Suprapubic skin (tissue), 4 donors: ENCODE results near the gene CCDC57. TPM values are rescaled to one million over a fixed set of nuclear protein-coding genes. Genes with fewer than 3 reads are reported as not detected.

ENCODE experiments used
- DNase-seq, 2 donors: peaks; one replicate each; pipeline ENCODE4 v3.0.0-alpha.2; 2019; ENCODE audit warnings: low spot score in 2 of 2
- H3K27ac ChIP-seq: fragments of 200-600 bp; sonication (generic); one replicate; pipeline ENCODE4 v1.5.1; 2019
- H3K27me3 ChIP-seq: fragments of 200-600 bp; sonication (generic); one replicate; pipeline ENCODE4 v1.5.1; 2019
- H3K36me3 ChIP-seq: fragments of 200-600 bp; sonication (generic); one replicate; pipeline ENCODE4 v1.5.1; 2019
- H3K4me1 ChIP-seq: fragments of 200-600 bp; sonication (generic); one replicate; pipeline ENCODE4 v1.5.1; 2019
- H3K4me3 ChIP-seq: fragments of 200-600 bp; sonication (generic); one replicate; pipeline ENCODE4 v1.5.1; 2019; ENCODE audit warnings: mild to moderate bottlenecking
- H3K9me3 ChIP-seq: fragments of 200-600 bp; sonication (generic); one replicate; pipeline ENCODE4 v1.5.1; 2019
- CTCF ChIP-seq, 2 donors: fragments of 200-600 bp in 1 of 2; fragments of 450-650 bp in 1 of 2; sonication (generic) in 1 of 2; IDR thresholded peaks; one replicate each; pipeline ENCODE4 v1.5.1; 2016 to 2019; ENCODE audit warnings: antibody characterized with exemption in 2 of 2, mild to moderate bottlenecking in 1 of 2, moderate library complexity in 1 of 2
- EP300 ChIP-seq: sonication (generic); formaldehyde crosslinking; IDR thresholded peaks from one replicate; pipeline ENCODE4 v1.6.1; 2017; ENCODE audit warnings: antibody characterized with exemption
- POLR2A ChIP-seq, 2 donors: fragments of 450-650 bp; IDR thresholded peaks; one replicate each; pipeline ENCODE4 v1.6.1; 2017; ENCODE audit warnings: antibody characterized with exemption in 2 of 2, mild to moderate bottlenecking in 2 of 2, moderate library complexity in 2 of 2
- POLR2AphosphoS5 ChIP-seq, 3 donors: sonication (generic); formaldehyde crosslinking; IDR thresholded peaks; one replicate each; pipeline ENCODE4 v1.6.1; 2017; ENCODE audit warnings: antibody characterized with exemption in 3 of 3
- WGBS: methylation state at CpG from one replicate; pipeline ENCODE4 v1.1.5; 2018; 5-methylcytosine and 5-hydroxymethylcytosine counted together
- total RNA-seq, 4 donors: library from RNA; depleted of rRNA; stranded (reverse); fragments of >200 nt; gene quantifications; one replicate each; pipeline ENCODE4 v1.1.0, GENCODE V29; 2016

Gene CCDC57
- total RNA-seq, 4 donors from 2014 or later = 16.1 to 29.8 (median 20.3) TPM

GRCh38 chr17:82092094-82092586 is 120.5 kb downstream of the CCDC57 start:
- TF ChIP-seq CTCF (IDR thresholded peaks at IDR 0.05) = no peak
- H3K9me3 ChIP-seq = no peaks in the 10 kb centered on the region
- no peak overlapping the region for H3K4me3 ChIP-seq
- peaks cover 19% of the 10 kb centered on the region for H3K4me1 ChIP-seq
- H3K36me3 ChIP-seq = peaks cover 92% of the 10 kb centered on the region
- 91% methylated on average over 17 of the region's 23 CpGs for WGBS
- no peak overlapping the region for H3K27ac ChIP-seq
- DNase-seq = no peak
- H3K27me3 ChIP-seq = no peaks in the 10 kb centered on the region

GRCh38 chr17:82091264-82092066 is 121.2 kb downstream of the CCDC57 start:
- no peak for DNase-seq
- Histone ChIP-seq H3K4me3 (no peak overlapping the region), H3K4me1 (peaks cover 12% of the 10 kb centered on the region)

GRCh38 chr17:82090549-82091263 is 121.9 kb downstream of the CCDC57 start:
- H3K27me3 ChIP-seq = no peaks in the 10 kb centered on the region
- no peaks in the 10 kb centered on the region for H3K9me3 ChIP-seq
- no peak for TF ChIP-seq POLR2A (IDR thresholded peaks at IDR 0.05)
- no peak for TF ChIP-seq CTCF (IDR thresholded peaks at IDR 0.05)
- TF ChIP-seq EP300 = no peak
- TF ChIP-seq POLR2AphosphoS5 (IDR thresholded peaks at IDR 0.05) = no peak
- WGBS = 96% methylated on average over 23 of the region's 29 CpGs
- H3K27ac ChIP-seq = no peak overlapping the region
- H3K36me3 ChIP-seq = peaks cover 98% of the 10 kb centered on the region
- H3K4me1 ChIP-seq = peaks cover 5% of the 10 kb centered on the region
- H3K4me3 ChIP-seq = no peak overlapping the region
- no peak for DNase-seq

More at GRCh38 chr17:82091264-82092066, 121.2 kb downstream of the CCDC57 start:
- H3K36me3 ChIP-seq = peaks cover 98% of the 10 kb centered on the region
- H3K9me3 ChIP-seq = no peaks in the 10 kb centered on the region
- no peak overlapping the region for H3K27ac ChIP-seq
- no peaks in the 10 kb centered on the region for H3K27me3 ChIP-seq
- TF ChIP-seq POLR2A (IDR thresholded peaks at IDR 0.05) (no peak), POLR2AphosphoS5 (IDR thresholded peaks at IDR 0.05) (no peak), EP300 (no peak), CTCF (IDR thresholded peaks at IDR 0.05) (no peak)
- 81% methylated on average over 9 of the region's 37 CpGs for WGBS

GRCh38 chr17:82089723-82090548 is 122.7 kb downstream of the CCDC57 start:
- Histone ChIP-seq H3K27me3 (no peaks in the 10 kb centered on the region), H3K4me1 (no peaks in the 10 kb centered on the region), H3K4me3 (no peak overlapping the region), H3K9me3 (no peaks in the 10 kb centered on the region), H3K27ac (no peak overlapping the region), H3K36me3 (peaks cover 98% of the 10 kb centered on the region)
- WGBS = 76% methylated on average over 2 of the region's 29 CpGs
- TF ChIP-seq POLR2AphosphoS5 (IDR thresholded peaks at IDR 0.05) (no peak), CTCF (IDR thresholded peaks at IDR 0.05) (no peak), POLR2A (IDR thresholded peaks at IDR 0.05) (no peak), EP300 (no peak)
- DNase-seq = no peak
